ENCODE measurements around the gene USP54. TPM values are rescaled to one million over a fixed set of nuclear protein-coding genes. Genes with fewer than 3 reads are reported as not detected.

The USP54 gene
- total RNA-seq, 2 donors from 2014 or later = 70.8 to 151 TPM

DNA sequence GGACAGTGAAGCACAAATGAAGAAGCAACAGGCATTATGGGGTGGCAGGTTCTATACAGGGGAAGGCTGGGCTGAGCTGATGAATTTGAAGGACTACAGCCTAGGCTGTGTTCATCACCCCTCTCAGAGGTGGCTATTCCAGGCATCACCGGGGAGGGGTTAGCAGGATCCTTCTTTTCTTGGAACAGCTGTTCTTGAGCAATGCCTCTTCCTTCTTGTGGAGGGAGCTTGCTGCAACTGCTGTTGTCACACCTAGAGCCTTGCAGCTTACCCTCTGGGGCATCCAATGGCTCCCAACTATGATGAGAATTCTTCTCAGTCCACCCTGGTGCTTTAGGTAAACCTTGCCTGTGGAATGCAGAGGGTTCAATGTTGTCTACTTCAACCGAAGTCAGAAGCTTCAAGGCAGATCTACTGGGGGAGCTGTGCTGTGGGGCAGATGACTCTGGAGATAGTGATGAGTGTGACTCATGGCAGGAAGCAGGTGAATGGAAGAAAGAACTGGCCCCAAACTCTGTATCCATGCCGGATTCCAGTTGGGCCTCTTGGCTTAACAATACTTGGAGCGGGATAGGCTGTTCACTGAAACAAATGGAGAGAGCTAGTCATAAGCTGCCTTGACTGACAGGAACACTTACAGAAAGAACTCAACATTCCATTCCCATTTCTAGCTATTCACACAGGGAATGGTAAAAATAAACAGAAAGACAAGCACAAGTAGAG lies 73.8 kb downstream of the USP54 start:
- H3K27ac ChIP-seq = no peak overlapping the region
- H3K9me3 ChIP-seq = no peaks in the 10 kb centered on the region
- no peak overlapping the region for H3K4me3 ChIP-seq
- TF ChIP-seq, protein P1, sequence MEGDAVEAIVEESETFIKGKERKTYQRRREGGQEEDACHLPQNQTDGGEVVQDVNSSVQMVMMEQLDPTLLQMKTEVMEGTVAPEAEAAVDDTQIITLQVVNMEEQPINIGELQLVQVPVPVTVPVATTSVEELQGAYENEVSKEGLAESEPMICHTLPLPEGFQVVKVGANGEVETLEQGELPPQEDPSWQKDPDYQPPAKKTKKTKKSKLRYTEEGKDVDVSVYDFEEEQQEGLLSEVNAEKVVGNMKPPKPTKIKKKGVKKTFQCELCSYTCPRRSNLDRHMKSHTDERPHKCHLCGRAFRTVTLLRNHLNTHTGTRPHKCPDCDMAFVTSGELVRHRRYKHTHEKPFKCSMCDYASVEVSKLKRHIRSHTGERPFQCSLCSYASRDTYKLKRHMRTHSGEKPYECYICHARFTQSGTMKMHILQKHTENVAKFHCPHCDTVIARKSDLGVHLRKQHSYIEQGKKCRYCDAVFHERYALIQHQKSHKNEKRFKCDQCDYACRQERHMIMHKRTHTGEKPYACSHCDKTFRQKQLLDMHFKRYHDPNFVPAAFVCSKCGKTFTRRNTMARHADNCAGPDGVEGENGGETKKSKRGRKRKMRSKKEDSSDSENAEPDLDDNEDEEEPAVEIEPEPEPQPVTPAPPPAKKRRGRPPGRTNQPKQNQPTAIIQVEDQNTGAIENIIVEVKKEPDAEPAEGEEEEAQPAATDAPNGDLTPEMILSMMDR (IDR thresholded peaks at IDR 0.05) = no peak
- no peaks in the 10 kb centered on the region for H3K4me1 ChIP-seq
- no peak overlapping the region for H3K9ac ChIP-seq (ENCODE audit: low read depth in 2 of 2, low read length in 2 of 2)
- no peaks in the 10 kb centered on the region for H3K27me3 ChIP-seq
- H3K36me3 ChIP-seq = peaks cover 9% of the 10 kb centered on the region
- DNase-seq = no peak
- intact Hi-C loops (cut with DNase I) = no loop called here

DNA sequence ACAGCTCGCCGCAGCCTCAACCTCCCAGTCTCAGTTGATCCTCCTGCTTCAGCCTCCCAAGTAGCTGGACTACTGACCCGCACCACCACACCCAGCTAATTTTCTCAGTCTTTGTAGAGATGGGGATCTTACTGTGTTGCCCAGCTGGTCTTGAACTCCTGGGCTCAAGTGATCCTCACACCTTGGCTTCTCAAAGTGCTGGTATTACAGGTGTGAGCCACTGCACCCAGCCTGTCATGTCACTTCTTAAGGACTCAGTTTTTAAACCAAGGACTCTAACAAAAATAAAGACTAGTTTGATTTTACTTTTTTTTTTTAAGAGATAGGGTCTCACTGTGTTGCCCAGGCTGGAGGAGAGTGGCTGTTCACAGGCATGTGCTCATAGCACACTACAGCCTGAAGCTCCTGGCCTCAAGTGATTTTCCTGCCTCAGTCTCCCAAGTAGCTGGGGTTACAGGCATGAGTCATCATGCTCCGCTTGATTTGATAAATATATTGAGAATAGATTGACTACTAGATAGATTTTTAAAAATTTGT lies 78.9 kb downstream of the USP54 start:
- TF ChIP-seq, protein P1 (IDR thresholded peaks at IDR 0.05) = no peak
- H3K9ac ChIP-seq (ENCODE audit: low read depth in 2 of 2, low read length in 2 of 2) = no peak overlapping the region
- no peaks in the 10 kb centered on the region for H3K27me3 ChIP-seq
- no peak overlapping the region for H3K4me3 ChIP-seq
- no peaks in the 10 kb centered on the region for H3K36me3 ChIP-seq
- H3K4me1 ChIP-seq = no peaks in the 10 kb centered on the region
- no peak overlapping the region for H3K27ac ChIP-seq
- H3K9me3 ChIP-seq = no peaks in the 10 kb centered on the region
- DNase-seq = no peak
- intact Hi-C loops (cut with DNase I) = no loop called here

DNA sequence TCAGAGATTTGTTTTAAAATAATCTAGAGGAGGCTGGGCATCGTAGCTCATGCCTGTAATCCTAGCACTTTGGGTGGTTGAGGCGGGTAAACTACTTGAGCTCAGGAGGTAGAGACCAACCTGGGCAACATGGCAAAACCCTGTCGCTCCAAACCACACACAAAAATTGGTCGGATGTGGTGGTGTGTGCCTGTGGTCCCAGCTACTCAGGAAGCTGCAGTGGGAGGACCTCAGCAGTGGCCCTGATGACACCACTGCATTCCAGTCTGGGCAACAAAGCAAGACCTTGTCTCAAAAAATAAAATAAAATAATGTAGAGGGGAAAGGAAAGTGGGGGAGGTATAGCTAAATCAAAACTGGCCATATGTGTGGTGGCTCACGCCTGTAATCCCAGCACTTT lies 81.4 kb downstream of the USP54 start:
- Histone ChIP-seq H3K4me1 (no peaks in the 10 kb centered on the region), H3K9me3 (no peaks in the 10 kb centered on the region), H3K36me3 (peaks cover 10% of the 10 kb centered on the region), H3K9ac (ENCODE audit: low read depth in 2 of 2, low read length in 2 of 2) (no peak overlapping the region), H3K4me3 (no peak overlapping the region), H3K27ac (no peak overlapping the region), H3K27me3 (no peaks in the 10 kb centered on the region)
- DNase-seq = no peak
- intact Hi-C loops (cut with DNase I) = no loop called here
- TF ChIP-seq, protein P1 (IDR thresholded peaks at IDR 0.05) = no peak

DNA sequence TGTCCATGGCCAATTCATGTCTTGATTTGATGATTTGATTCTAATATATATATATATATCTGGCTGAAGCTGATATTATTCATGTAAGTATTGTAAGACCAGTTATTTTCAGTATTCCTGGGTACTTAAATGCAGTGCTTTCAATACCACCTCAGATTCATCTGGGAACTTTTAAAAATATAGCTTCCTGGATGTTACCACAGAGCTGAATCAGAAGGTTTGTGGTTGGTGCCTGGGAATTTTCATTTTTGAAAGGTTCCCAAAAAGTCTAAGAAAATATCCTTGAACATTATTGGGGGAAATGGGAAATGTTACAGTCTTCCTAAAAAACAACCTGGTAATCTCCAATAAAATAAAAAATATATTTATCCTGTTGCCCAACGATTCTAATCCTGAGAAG lies 84.7 kb downstream of the USP54 start:
- intact Hi-C loops (cut with DNase I) = no loop called here
- H3K36me3 ChIP-seq = peaks cover 11% of the 10 kb centered on the region

DNA sequence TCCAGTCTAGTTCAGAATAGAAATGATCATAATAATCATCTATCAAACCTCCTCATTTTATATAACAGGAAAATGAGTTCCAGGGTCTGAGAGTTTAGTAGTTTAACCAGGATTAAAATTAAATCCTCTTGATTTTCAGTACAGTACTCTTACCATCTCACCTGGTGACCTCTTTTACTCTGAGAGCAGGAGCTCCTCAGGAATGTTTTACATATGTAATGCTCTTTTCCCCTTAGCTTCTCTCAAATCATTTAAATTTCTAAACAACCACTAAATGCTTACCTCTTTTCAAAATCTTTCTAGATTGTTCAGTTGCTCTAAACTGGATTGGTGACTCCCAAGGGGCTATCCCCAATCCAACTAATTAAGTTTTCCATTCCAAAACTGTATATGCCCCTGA lies 85.1 kb downstream of the USP54 start:
- Histone ChIP-seq H3K36me3 (peaks cover 11% of the 10 kb centered on the region), H3K4me3 (no peak overlapping the region), H3K4me1 (no peaks in the 10 kb centered on the region), H3K27ac (no peak overlapping the region), H3K27me3 (no peaks in the 10 kb centered on the region), H3K9me3 (no peaks in the 10 kb centered on the region), H3K9ac (ENCODE audit: low read depth in 2 of 2, low read length in 2 of 2) (no peak overlapping the region)
- no peak for DNase-seq
- TF ChIP-seq, protein P1 (IDR thresholded peaks at IDR 0.05) = no peak
- intact Hi-C loops (cut with DNase I) = no loop called here

More for the DNA sequence above, 84.7 kb downstream of the USP54 start:
- no peaks in the 10 kb centered on the region for H3K27me3 ChIP-seq
- no peak overlapping the region for H3K4me3 ChIP-seq
- TF ChIP-seq, protein P1 (IDR thresholded peaks at IDR 0.05) = no peak
- no peak overlapping the region for H3K9ac ChIP-seq (ENCODE audit: low read depth in 2 of 2, low read length in 2 of 2)
- no peaks in the 10 kb centered on the region for H3K9me3 ChIP-seq
- no peak overlapping the region for H3K27ac ChIP-seq
- no peak for DNase-seq
- H3K4me1 ChIP-seq = no peaks in the 10 kb centered on the region

Measured in colonic mucosa (tissue), 4 donors.